ENCODE measurements around the gene SOBP. TPM values are rescaled to one million over a fixed set of nuclear protein-coding genes. Genes with fewer than 3 reads are reported as not detected.

SOBP gene
- total RNA-seq, 2 donors from 2014 or later: 10.3 to 11.1 TPM

DNA sequence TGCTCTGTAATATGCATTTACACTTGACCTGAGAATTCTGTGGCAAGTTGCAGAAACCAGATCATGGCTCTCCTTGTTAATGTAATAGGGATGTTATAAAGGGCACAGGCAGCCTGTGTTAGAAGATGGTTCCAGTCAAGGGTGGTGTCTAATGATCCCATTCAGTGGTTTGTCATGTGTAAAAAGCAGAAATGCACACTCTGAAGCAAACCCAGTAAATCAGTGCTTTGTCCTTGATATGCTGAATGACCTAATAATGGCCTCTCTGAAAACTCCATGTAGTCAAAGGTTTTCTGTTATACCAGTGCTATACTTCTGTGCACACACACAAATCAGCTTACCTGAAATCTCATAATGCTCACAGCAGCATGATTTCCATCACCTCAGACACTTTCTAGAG, 66.2 kb downstream of the SOBP start:
- Histone ChIP-seq H3K27ac (no peak overlapping the region), H3K27me3 (replicated peaks; ENCODE audit: insufficient read depth) (no peaks in the 10 kb centered on the region), H3K36me3 (no peaks in the 10 kb centered on the region), H3K4me3 (no peak overlapping the region), H3K9me3 (no peaks in the 10 kb centered on the region), H3K4me1 (ENCODE audit: control insufficient read depth in 1 of 2, low read depth in 2 of 2) (peaks cover 0 to 9% of the 10 kb centered on the region in 2 donors)
- ATAC-seq (ENCODE audit: insufficient number of reproducible peaks, low FRiP score, low read depth) (no peak), DNase-seq (ENCODE audit: low spot score) (no peak)
- TF ChIP-seq, protein P1, sequence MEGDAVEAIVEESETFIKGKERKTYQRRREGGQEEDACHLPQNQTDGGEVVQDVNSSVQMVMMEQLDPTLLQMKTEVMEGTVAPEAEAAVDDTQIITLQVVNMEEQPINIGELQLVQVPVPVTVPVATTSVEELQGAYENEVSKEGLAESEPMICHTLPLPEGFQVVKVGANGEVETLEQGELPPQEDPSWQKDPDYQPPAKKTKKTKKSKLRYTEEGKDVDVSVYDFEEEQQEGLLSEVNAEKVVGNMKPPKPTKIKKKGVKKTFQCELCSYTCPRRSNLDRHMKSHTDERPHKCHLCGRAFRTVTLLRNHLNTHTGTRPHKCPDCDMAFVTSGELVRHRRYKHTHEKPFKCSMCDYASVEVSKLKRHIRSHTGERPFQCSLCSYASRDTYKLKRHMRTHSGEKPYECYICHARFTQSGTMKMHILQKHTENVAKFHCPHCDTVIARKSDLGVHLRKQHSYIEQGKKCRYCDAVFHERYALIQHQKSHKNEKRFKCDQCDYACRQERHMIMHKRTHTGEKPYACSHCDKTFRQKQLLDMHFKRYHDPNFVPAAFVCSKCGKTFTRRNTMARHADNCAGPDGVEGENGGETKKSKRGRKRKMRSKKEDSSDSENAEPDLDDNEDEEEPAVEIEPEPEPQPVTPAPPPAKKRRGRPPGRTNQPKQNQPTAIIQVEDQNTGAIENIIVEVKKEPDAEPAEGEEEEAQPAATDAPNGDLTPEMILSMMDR (IDR thresholded peaks at IDR 0.05): no peak

DNA sequence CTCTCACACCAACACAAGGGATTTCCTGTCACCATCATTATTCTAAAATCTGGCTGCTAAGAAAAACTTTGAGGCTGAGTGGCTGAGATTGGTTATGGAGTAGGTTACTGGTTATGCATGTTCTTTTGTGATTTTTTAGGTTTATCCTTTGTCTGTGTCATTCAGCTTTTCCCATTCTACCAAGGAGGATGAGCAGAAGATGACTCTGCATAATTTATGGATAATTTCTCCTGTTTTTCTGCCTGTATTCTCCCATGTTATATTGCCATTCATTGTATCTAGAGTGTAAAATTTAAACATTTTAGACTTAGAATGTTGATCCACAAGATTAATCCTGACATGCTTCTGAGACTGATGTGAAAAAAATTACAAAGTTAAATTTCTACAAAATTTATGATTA, 67.8 kb downstream of the SOBP start:
- no peaks in the 10 kb centered on the region for H3K36me3 ChIP-seq
- TF ChIP-seq, protein P1 (IDR thresholded peaks at IDR 0.05): no peak
- H3K4me3 ChIP-seq: no peak overlapping the region
- H3K4me1 ChIP-seq (ENCODE audit: control insufficient read depth in 1 of 2, low read depth in 2 of 2): peaks cover 0 to 16% of the 10 kb centered on the region in 2 donors
- ATAC-seq (ENCODE audit: insufficient number of reproducible peaks, low FRiP score, low read depth) (no peak), DNase-seq (ENCODE audit: low spot score) (no peak)
- no peak overlapping the region for H3K27ac ChIP-seq
- H3K9me3 ChIP-seq: no peaks in the 10 kb centered on the region
- no peaks in the 10 kb centered on the region for H3K27me3 ChIP-seq (replicated peaks; ENCODE audit: insufficient read depth)

DNA sequence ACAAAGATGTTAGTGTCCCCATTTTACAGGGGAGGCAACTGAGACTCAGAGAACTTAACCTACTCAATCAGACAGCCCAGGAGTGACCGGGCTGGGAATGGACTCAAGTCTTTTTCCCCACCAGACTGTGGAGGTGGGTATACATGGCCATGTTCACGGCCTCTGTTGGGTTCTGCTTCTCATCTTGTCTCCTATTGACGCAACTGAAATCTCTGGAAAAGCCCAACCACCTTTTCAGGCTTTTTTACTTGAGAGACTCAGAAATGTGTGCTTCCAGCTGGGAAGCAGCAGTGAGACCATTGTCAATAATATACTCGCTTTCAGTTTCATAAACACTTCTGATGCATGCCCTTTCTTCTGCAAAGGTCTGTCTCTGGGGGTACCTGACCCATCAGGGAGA, 70.7 kb downstream of the SOBP start:
- H3K36me3 ChIP-seq: no peaks in the 10 kb centered on the region
- TF ChIP-seq, protein P1 (IDR thresholded peaks at IDR 0.05): no peak
- H3K27ac ChIP-seq: peak overlapping the region; percentile 59 to 65
- no peak for ATAC-seq (ENCODE audit: insufficient number of reproducible peaks, low FRiP score, low read depth)
- H3K4me1 ChIP-seq (ENCODE audit: control insufficient read depth in 1 of 2, low read depth in 2 of 2): peaks cover 14 to 35% of the 10 kb centered on the region in 2 donors
- DNase-seq (ENCODE audit: low spot score): no peak
- no peaks in the 10 kb centered on the region for H3K27me3 ChIP-seq (replicated peaks; ENCODE audit: insufficient read depth)
- H3K4me3 ChIP-seq: peak overlapping the region; percentile 36
- no peaks in the 10 kb centered on the region for H3K9me3 ChIP-seq

DNA sequence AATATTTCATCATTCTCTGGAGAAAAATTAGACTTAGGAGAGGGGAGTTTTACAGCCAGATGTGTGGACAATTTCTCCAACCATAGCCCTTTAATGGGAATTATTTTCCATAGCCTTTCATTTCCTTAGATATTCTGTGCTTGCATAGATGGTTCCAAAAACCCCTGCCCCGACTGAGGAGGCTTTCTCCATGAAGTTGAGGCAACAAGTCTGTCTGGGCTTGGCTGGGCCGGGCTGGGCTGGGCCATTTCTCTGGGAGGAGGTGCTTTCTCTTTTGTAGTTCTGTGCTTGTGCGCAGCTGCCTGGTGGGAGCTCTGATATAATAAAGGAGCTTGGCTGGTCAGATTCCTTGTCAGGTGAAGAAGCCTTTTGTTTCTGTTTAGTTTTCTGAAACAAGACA, 71.4 kb downstream of the SOBP start:
- Histone ChIP-seq H3K9me3 (no peaks in the 10 kb centered on the region), H3K36me3 (no peaks in the 10 kb centered on the region), H3K4me1 (ENCODE audit: control insufficient read depth in 1 of 2, low read depth in 2 of 2) (peaks cover 14 to 35% of the 10 kb centered on the region in 2 donors), H3K4me3 (peak overlapping the region; percentile 36), H3K27ac (peak overlapping the region; percentile 48 to 65), H3K27me3 (replicated peaks; ENCODE audit: insufficient read depth) (no peaks in the 10 kb centered on the region)
- DNase-seq (ENCODE audit: low spot score): no peak
- ATAC-seq (ENCODE audit: insufficient number of reproducible peaks, low FRiP score, low read depth): no peak
- TF ChIP-seq, protein P1 (IDR thresholded peaks at IDR 0.05): no peak

DNA sequence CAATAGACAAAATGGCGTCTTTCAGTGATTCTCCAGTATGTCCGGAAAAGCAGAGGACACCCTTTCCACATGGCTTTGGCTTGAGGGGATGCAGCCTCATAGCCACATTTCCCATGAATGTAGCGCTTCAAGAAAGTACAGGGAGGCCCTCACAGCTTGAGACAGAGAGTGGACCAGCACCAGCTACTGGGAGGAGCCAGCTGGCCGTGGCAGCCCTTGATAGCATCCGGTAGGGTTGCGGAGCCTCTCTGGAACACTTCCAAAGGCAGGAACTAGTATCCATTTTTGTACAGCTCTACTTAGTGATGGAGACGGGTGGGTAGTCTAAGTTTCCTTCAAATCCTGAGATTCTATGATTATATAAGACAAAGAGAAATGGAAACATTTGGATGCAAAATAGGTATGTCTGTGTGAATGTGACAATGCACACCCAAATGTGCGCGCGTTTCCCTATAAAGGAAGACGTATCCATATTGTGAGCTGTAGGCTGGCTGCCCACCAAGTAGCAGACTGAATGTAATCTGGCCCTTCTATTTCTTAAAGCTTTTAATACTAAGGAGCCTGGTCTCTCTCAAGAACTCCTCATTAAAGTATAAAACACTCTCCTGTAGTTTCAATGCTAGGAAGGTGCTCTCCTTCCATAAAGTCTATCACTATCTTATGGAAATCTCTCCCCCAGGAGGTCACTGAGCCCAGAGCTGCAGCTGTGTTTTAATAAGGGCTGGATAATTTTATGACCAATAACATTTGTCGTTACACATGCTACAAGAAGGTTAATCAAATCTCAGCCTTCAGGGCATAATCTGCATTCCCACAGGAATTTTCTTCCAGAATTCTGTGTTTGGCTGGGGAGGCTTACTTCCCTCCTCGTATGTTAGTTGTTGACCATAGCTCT, 74.0 kb downstream of the SOBP start:
- no peaks in the 10 kb centered on the region for H3K9me3 ChIP-seq
- H3K27ac ChIP-seq: peak overlapping the region; percentile 38 to 54
- H3K36me3 ChIP-seq: no peaks in the 10 kb centered on the region
- TF ChIP-seq, protein P1 (IDR thresholded peaks at IDR 0.05): no peak
- no peaks in the 10 kb centered on the region for H3K27me3 ChIP-seq (replicated peaks; ENCODE audit: insufficient read depth)
- peak overlapping the region; percentile 41 for H3K4me3 ChIP-seq
- DNase-seq (ENCODE audit: low spot score) (no peak), ATAC-seq (ENCODE audit: insufficient number of reproducible peaks, low FRiP score, low read depth) (no peak)
- peaks cover 14 to 35% of the 10 kb centered on the region in 2 donors for H3K4me1 ChIP-seq (ENCODE audit: control insufficient read depth in 1 of 2, low read depth in 2 of 2)
